ENCODE results near the gene SAT1.

DNA sequence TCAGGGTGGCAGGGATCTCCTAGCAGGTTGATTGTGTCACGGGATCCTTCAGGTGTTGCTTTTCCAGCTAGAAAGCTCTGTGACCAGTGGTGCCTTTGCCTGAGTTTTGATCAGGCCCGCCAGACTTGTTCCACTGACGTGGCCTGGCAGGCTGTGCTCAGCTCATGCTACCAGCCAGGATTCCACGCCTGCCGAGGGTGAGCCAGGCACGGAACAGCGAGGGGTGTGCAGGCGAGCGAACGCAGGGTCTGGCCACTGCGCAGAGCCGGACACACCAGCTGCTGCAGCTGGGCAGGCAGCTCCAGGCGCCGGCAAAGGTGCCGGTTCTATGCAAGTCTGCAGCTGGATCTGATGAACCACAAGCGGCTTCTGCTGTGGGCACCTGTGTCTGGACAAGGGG lies 17.1 kb upstream of the SAT1 start:
- TF ChIP-seq, protein P1, sequence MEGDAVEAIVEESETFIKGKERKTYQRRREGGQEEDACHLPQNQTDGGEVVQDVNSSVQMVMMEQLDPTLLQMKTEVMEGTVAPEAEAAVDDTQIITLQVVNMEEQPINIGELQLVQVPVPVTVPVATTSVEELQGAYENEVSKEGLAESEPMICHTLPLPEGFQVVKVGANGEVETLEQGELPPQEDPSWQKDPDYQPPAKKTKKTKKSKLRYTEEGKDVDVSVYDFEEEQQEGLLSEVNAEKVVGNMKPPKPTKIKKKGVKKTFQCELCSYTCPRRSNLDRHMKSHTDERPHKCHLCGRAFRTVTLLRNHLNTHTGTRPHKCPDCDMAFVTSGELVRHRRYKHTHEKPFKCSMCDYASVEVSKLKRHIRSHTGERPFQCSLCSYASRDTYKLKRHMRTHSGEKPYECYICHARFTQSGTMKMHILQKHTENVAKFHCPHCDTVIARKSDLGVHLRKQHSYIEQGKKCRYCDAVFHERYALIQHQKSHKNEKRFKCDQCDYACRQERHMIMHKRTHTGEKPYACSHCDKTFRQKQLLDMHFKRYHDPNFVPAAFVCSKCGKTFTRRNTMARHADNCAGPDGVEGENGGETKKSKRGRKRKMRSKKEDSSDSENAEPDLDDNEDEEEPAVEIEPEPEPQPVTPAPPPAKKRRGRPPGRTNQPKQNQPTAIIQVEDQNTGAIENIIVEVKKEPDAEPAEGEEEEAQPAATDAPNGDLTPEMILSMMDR (IDR thresholded peaks at IDR 0.05): no peak
- TF ChIP-seq POLR2A (IDR thresholded peaks at IDR 0.05): no peak
